Astrocyte (in vitro differentiated cells and primary cell): ENCODE results near the gene ELMO1. TPM values are rescaled to one million over a fixed set of nuclear protein-coding genes. Genes with fewer than 3 reads are reported as not detected.

ENCODE experiments used
- DNase-seq: peaks from one replicate; pipeline ENCODE4 v3.0.0-alpha.2; 2010; ENCODE audit warnings: low read depth
- FAIRE-seq: peaks from 2 replicates; lab custom pipeline; 2011; peaks lifted over from hg19 to GRCh38; lab: Jason Lieb, UNC
- H2AFZ ChIP-seq: 2 replicates; pipeline ENCODE4 v1.6.0; 2012; ENCODE audit warnings: low read depth, low read length, inconsistent platforms
- H3K27ac ChIP-seq: 2 replicates; pipeline ENCODE4 v1.5.1; 2011; ENCODE audit warnings: low read depth, low read length, inconsistent platforms
- H3K27me3 ChIP-seq: 2 replicates; pipeline ENCODE4 v1.6.0; 2011; ENCODE audit warnings: low read length, inconsistent platforms; ENCODE audit not compliant: insufficient read depth
- H3K36me3 ChIP-seq: 2 replicates; pipeline ENCODE4 v1.5.1; 2011; ENCODE audit warnings: low read length, inconsistent platforms; ENCODE audit not compliant: insufficient read depth
- H3K4me1 ChIP-seq: 2 replicates; pipeline ENCODE4 v1.5.1; 2011; ENCODE audit warnings: low read length, inconsistent platforms; ENCODE audit not compliant: insufficient read depth
- H3K4me2 ChIP-seq: 2 replicates; pipeline ENCODE4 v1.6.0; 2012; ENCODE audit warnings: low read length, inconsistent platforms
- H3K4me3 ChIP-seq: 2 replicates; pipeline ENCODE4 v1.5.1; 2011; ENCODE audit warnings: low read depth, mild to moderate bottlenecking, low read length, inconsistent platforms; ENCODE audit not compliant: insufficient read depth
- H3K79me2 ChIP-seq: 2 replicates; pipeline ENCODE4 v1.6.0; 2012; ENCODE audit warnings: mild to moderate bottlenecking, low read length, inconsistent platforms; ENCODE audit not compliant: insufficient read depth
- H3K9ac ChIP-seq: 2 replicates; pipeline ENCODE4 v1.6.0; 2012; ENCODE audit warnings: mild to moderate bottlenecking, low read length, inconsistent platforms
- H3K9me3 ChIP-seq: 2 replicates; pipeline ENCODE4 v1.5.1; 2012; ENCODE audit warnings: low read depth, mild to moderate bottlenecking, low read length, inconsistent platforms; ENCODE audit not compliant: insufficient read depth
- H4K20me1 ChIP-seq: 2 replicates; pipeline ENCODE4 v1.6.0; 2012; ENCODE audit warnings: low read length, inconsistent platforms; ENCODE audit not compliant: insufficient read depth
- H3K27ac Mint-ChIP-seq: one replicate; pipeline ENCODE4 v1.8.0; 2021; ENCODE audit warnings: mild to moderate bottlenecking, mixed read lengths; ENCODE audit not compliant: unreplicated experiment
- H3K27me3 Mint-ChIP-seq: one replicate; pipeline ENCODE4 v1.8.0; 2021; ENCODE audit warnings: low read depth, mixed read lengths; ENCODE audit not compliant: unreplicated experiment
- H3K36me3 Mint-ChIP-seq: one replicate; pipeline ENCODE4 v1.8.0; 2021; ENCODE audit warnings: low read depth, mixed read lengths; ENCODE audit not compliant: unreplicated experiment
- H3K4me1 Mint-ChIP-seq: one replicate; pipeline ENCODE4 v1.8.0; 2021; ENCODE audit warnings: low read depth, mixed read lengths; ENCODE audit not compliant: unreplicated experiment
- H3K4me3 Mint-ChIP-seq: one replicate; pipeline ENCODE4 v1.8.0; 2021; ENCODE audit warnings: mild to moderate bottlenecking, moderate library complexity, mixed read lengths; ENCODE audit not compliant: unreplicated experiment
- H3K9me3 Mint-ChIP-seq: one replicate; pipeline ENCODE4 v1.8.0; 2021; ENCODE audit warnings: mild to moderate bottlenecking, mixed read lengths; ENCODE audit not compliant: unreplicated experiment
- CTCF ChIP-seq: IDR thresholded peaks from 2 replicates; pipeline ENCODE4 v1.5.1; 2011; ENCODE audit warnings: low read depth, mild to moderate bottlenecking, inconsistent platforms, low read length, moderate library complexity; ENCODE audit not compliant: insufficient read depth
- EZH2 ChIP-seq: IDR thresholded peaks from 2 replicates; pipeline ENCODE4 v1.6.1; 2012; ENCODE audit warnings: mild to moderate bottlenecking, low read length, inconsistent platforms; ENCODE audit not compliant: insufficient read depth
- total RNA-seq: library from RNA; stranded (reverse); gene quantifications from 2 replicates; pipeline ENCODE4 v1.2.1, GENCODE V29; 2021

ELMO1 gene
- total RNA-seq, 1 donor from 2014 or later = 20.4 TPM

- no peak for DNase-seq
- TF ChIP-seq EZH2 (no peak), CTCF (no peak)
- no peak overlapping the region for H3K9ac ChIP-seq
- H4K20me1 ChIP-seq = no peaks in the 10 kb centered on the region
- no peak overlapping the region for H3K27ac Mint-ChIP-seq
- H3K79me2 ChIP-seq = no peaks in the 10 kb centered on the region
- H3K4me3 Mint-ChIP-seq = no peak overlapping the region
- H3K9me3 Mint-ChIP-seq = peaks cover 19% of the 10 kb centered on the region
- H2AFZ ChIP-seq = no peak overlapping the region
- H3K9me3 ChIP-seq = peaks cover 6% of the 10 kb centered on the region
- H3K27me3 Mint-ChIP-seq = no peaks in the 10 kb centered on the region
- no peak overlapping the region for H3K27ac ChIP-seq
- H3K36me3 ChIP-seq = no peaks in the 10 kb centered on the region
- H3K4me1 Mint-ChIP-seq = peaks cover 8% of the 10 kb centered on the region
- no peak for FAIRE-seq
- no peaks in the 10 kb centered on the region for H3K4me1 ChIP-seq
- no peak overlapping the region for H3K4me2 ChIP-seq
- H3K4me3 ChIP-seq = no peak overlapping the region
- H3K27me3 ChIP-seq = no peaks in the 10 kb centered on the region
- H3K36me3 Mint-ChIP-seq = peaks cover 12% of the 10 kb centered on the region
Observed at GRCh38 chr7:37377231-37377630, 71.4 kb downstream of the ELMO1 start.

DNA sequence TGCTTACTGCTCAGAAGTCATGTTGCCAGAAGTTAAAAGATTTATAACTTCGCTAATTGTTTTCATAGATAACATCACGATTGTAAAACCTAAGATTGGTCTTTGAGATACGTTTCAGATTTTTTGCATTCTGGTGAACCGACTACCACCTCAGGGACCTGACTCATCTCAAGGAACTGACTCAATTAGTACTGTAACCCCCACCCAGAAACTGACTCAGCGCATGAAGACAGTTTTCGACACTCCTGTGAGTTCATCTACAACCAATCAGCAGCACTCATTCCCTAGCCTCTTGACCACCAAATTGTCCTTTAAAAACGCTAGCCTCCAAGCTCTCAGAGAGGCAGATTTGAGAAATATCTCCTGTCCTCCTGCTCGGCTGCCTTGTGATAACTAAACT lies 72.3 kb downstream of the ELMO1 start:
- H3K36me3 ChIP-seq = no peaks in the 10 kb centered on the region
- no peak overlapping the region for H3K4me2 ChIP-seq
- Mint-ChIP-seq H3K4me3 (no peak overlapping the region), H3K9me3 (peaks cover 19% of the 10 kb centered on the region), H3K36me3 (peaks cover 12% of the 10 kb centered on the region), H3K4me1 (peaks cover 8% of the 10 kb centered on the region), H3K27ac (no peak overlapping the region), H3K27me3 (no peaks in the 10 kb centered on the region)
- H3K9me3 ChIP-seq = peaks cover 6% of the 10 kb centered on the region
- H4K20me1 ChIP-seq = no peaks in the 10 kb centered on the region
- no peaks in the 10 kb centered on the region for H3K79me2 ChIP-seq
- H3K4me3 ChIP-seq = no peak overlapping the region
- no peak overlapping the region for H3K9ac ChIP-seq
- H3K27me3 ChIP-seq = no peaks in the 10 kb centered on the region
- DNase-seq = no peak
- no peak overlapping the region for H2AFZ ChIP-seq
- no peak for TF ChIP-seq EZH2
- TF ChIP-seq CTCF = no peak
- H3K27ac ChIP-seq = no peak overlapping the region
- no peaks in the 10 kb centered on the region for H3K4me1 ChIP-seq
- FAIRE-seq = no peak

DNA sequence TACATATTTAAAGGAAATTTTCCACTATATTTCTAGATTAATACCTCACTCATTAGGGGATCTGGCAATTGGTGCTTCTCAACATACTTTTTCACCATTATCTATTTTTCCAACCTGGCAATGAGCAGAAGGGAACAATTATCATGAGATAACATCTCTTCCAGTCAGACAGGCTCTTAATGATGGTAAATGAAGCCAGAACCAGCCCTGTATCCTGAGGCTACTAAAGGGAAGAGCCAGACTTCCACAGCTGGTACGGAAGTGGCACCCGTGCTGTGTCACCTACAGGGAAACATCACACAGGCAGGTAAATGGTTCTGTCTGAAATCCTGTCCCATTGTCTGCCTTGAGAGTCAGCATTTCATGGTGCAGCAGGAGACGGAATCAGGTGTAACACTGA lies 75.9 kb downstream of the ELMO1 start:
- Mint-ChIP-seq H3K4me3 (no peak overlapping the region), H3K4me1 (peaks cover 2% of the 10 kb centered on the region), H3K27ac (no peak overlapping the region), H3K27me3 (no peaks in the 10 kb centered on the region), H3K36me3 (peaks cover 9% of the 10 kb centered on the region), H3K9me3 (peaks cover 13% of the 10 kb centered on the region)
- H3K9ac ChIP-seq = no peak overlapping the region
- no peak overlapping the region for H2AFZ ChIP-seq
- peaks cover 6% of the 10 kb centered on the region for H3K9me3 ChIP-seq
- H3K79me2 ChIP-seq = no peaks in the 10 kb centered on the region
- H3K4me1 ChIP-seq = no peaks in the 10 kb centered on the region
- no peak overlapping the region for H3K4me3 ChIP-seq
- no peaks in the 10 kb centered on the region for H3K36me3 ChIP-seq
- H3K27ac ChIP-seq = no peak overlapping the region
- no peaks in the 10 kb centered on the region for H4K20me1 ChIP-seq
- FAIRE-seq (no peak), DNase-seq (no peak)
- no peak overlapping the region for H3K4me2 ChIP-seq
- no peaks in the 10 kb centered on the region for H3K27me3 ChIP-seq
- TF ChIP-seq EZH2 (no peak), CTCF (no peak)
